ENCODE results near the gene SCML1.

Gene SCML1, protein sequence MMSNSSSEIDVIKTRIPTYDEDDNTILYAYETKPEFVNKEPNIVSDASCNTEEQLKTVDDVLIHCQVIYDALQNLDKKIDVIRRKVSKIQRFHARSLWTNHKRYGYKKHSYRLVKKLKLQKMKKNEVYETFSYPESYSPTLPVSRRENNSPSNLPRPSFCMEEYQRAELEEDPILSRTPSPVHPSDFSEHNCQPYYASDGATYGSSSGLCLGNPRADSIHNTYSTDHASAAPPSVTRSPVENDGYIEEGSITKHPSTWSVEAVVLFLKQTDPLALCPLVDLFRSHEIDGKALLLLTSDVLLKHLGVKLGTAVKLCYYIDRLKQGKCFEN

DNA sequence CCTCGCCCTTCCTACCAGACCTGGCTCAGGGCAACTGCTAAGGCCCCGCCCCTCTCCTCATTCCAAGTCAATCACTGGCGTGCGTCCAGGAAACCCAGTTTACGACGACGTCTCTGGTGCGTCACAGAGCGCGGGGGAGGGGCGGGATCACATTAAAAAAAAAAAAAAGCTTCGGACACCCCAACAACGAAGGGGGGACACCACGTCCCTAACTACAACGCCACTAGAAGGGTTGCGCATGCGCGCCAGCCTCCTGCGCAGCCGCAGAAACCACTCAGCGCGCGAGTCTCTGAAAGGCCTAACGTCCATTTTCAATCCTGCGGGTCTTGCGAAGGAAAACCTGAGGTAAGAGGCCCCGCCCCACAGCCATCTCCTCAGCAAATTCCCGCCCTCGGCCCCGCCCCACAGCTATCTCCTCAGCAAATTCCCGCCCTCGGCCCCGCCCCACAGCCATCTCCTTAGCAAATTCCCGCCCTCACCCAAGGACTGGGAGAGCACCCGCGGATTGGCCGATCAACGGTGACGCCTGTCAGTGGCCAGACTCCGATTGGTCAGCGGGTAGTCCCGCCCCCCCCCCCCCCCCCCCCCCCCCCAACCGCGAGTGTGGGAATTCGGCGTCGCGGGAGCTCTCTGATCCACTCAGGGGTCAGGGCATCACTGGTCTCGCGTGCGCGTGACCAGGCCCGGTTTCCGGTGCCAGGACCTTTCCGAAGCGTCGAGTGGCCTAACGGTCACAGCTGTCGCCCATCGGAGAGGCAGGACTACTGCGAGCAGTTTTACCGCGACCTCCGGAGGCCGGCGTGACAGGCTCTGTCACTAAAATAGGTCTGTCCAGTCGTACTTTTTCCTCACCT is at the start of gene SCML1:
SCML1 (plus strand) TSS at position 638 of the 854 bp plus-strand sequence. CDS start 6,694 bp downstream, outside the sequence.
- POLR2A ChIA-PET, result interaction anchor here (1.0 kb wide), 1 partner anchor 867 kb away, joined by 3 read pairs; the partner anchor contains the start of gene RBBP7
- peak within 1 kb of the TSS; percentile 75 for H3K4me3 ChIP-seq (ENCODE audit: low read depth, low read length)
- TF ChIP-seq, protein P1, sequence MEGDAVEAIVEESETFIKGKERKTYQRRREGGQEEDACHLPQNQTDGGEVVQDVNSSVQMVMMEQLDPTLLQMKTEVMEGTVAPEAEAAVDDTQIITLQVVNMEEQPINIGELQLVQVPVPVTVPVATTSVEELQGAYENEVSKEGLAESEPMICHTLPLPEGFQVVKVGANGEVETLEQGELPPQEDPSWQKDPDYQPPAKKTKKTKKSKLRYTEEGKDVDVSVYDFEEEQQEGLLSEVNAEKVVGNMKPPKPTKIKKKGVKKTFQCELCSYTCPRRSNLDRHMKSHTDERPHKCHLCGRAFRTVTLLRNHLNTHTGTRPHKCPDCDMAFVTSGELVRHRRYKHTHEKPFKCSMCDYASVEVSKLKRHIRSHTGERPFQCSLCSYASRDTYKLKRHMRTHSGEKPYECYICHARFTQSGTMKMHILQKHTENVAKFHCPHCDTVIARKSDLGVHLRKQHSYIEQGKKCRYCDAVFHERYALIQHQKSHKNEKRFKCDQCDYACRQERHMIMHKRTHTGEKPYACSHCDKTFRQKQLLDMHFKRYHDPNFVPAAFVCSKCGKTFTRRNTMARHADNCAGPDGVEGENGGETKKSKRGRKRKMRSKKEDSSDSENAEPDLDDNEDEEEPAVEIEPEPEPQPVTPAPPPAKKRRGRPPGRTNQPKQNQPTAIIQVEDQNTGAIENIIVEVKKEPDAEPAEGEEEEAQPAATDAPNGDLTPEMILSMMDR (IDR thresholded peaks at IDR 0.05; ENCODE audit: insufficient read depth, low read length, missing control alignments), result no peak
- CTCF ChIA-PET, result no interaction called here
- peak; percentile 86 for DNase-seq (ENCODE audit: low read depth, low spot score)

- ChIA-PET POLR2A (no interaction called here), CTCF (no interaction called here)
- no peak overlapping the region for H3K4me3 ChIP-seq (ENCODE audit: low read depth, low read length)
- TF ChIP-seq, protein P1 (IDR thresholded peaks at IDR 0.05; ENCODE audit: insufficient read depth, low read length, missing control alignments), result no peak
- no peak for DNase-seq (ENCODE audit: low read depth, low spot score)
Observed at GRCh38 chrX:17687648-17688047, 49.6 kb upstream of the SCML1 start.

GRCh38 chrX:17689971-17690409 is 47.3 kb upstream of the SCML1 start:
- TF ChIP-seq, protein P1 (IDR thresholded peaks at IDR 0.05; ENCODE audit: insufficient read depth, low read length, missing control alignments), result peak; percentile 46
- no peak overlapping the region for H3K4me3 ChIP-seq (ENCODE audit: low read depth, low read length)
- ChIA-PET CTCF (interaction anchor here (0.7 to 1.8 kb wide), 8 partner anchors 12 to 568 kb away, joined by 3 to 17 read pairs (median 3); no protein-coding TSS in a partner anchor), POLR2A (no interaction called here)
- DNase-seq (ENCODE audit: low read depth, low spot score), result peak; percentile 64

DNA sequence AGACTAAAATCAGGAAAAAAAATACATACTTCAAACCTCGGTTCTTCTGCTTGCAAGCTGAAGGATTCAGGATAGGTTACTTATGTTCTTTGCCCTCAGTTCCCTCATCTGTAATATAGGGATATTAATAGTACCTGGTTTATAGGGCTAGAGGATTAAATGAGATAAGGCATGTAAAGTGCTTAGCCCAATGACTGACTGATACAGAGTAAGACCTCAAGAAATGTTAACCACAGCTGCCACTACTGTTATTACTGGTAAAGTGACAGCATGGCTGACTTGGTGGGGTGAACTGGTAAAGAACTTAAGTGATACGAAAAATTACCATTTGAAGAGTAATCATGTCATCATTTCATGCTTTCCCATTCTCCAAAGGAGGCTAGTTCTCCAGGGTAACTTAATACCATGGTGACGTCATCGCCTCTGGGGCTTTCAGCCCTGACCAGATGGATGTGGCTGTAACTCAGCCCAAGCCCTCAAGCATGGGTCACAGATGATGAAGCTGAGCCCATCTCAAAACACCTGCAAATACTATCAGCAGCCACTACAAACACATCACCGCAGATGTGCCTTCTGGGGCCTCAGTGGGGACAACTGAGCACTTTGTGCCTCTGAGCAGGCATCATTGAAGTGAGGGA is 44.5 kb upstream of the SCML1 start:
- no peak for DNase-seq (ENCODE audit: low read depth, low spot score)
- POLR2A ChIA-PET, result no interaction called here
- TF ChIP-seq, protein P1 (IDR thresholded peaks at IDR 0.05; ENCODE audit: insufficient read depth, low read length, missing control alignments), result no peak
- no peak overlapping the region for H3K4me3 ChIP-seq (ENCODE audit: low read depth, low read length)
- CTCF ChIA-PET, result interaction anchor here (1.0 to 2.0 kb wide), 4 partner anchors 449 to 572 kb away, joined by 3 to 8 read pairs (median 5); no protein-coding TSS in a partner anchor

GRCh38 chrX:17697191-17697590 is 40.1 kb upstream of the SCML1 start:
- POLR2A ChIA-PET, result no interaction called here
- CTCF ChIA-PET, result no interaction called here
- no peak overlapping the region for H3K4me3 ChIP-seq (ENCODE audit: low read depth, low read length)
- TF ChIP-seq, protein P1 (IDR thresholded peaks at IDR 0.05; ENCODE audit: insufficient read depth, low read length, missing control alignments), result no peak
- no peak for DNase-seq (ENCODE audit: low read depth, low spot score)
